ENCODE results near the gene LIPT2.

LIPT2 gene

GRCh38 chr11:74493791-74494630, 487 bp upstream of the LIPT2 start:
- no peak for DNase-seq

- DNase-seq = no peak
Observed at GRCh38 chr11:74492084-74492483, 1.4 kb downstream of the LIPT2 start.

- DNase-seq = no peak
Observed at GRCh38 chr11:74490941-74491340, 2.6 kb downstream of the LIPT2 start.

DNA sequence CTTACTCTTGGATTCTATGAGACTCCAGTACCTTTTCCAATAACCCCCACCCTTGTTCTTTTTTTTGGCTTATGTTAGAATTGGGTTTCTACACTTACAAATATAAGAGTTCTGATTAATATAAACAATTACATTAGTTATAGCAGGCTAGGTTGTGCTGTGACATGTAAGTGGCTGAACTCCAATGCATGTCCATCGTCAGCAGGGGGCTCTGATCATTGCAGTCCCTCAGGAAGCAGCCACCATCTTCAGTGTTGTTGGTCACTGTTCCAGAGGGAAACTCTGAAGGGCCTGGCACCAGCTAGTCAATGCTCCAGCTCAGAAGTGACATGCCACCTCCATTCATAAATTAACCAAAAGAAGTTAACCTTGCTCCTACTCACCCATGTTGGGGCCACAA, 5.6 kb downstream of the LIPT2 start:
- DNase-seq = no peak

DNA sequence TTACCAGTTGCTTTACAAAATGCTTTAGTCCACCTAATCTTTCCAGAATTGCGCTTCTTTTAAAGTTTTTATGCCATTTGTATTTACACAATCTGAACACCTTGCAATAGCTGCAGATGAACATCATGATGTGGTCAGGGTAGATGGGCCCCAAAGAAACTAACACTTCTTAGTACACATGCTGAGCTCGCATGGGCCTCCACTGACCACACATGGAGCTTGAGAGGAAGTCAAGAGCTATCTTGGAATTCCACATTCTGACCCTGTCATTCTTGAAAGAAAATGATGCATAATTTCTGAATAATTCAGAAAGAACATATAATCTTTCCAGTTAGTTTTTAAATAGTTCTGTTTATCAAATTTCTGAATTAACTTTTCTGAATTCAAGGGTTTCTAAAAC, 7.7 kb downstream of the LIPT2 start:
- no peak for DNase-seq

GRCh38 chr11:74480688-74481417, 12.7 kb downstream of the LIPT2 start:
- no peak for DNase-seq

DNA sequence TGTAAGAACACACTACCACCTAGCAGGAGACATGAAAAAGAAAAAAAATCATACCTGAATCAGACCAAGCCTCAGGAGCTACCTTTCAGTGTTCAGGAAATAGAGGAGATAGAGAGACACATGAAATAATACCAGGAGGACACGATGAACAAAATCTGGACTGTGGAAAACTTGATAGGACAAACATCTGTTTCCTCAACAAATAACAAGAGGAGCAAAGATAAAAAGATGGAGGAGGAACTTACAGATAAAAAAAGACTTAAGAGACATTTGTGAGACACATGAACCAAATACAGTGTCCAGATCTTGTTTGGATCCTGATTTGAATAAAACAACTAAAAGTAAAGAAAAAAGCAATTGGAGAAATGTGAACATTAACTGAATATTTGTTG, 13.8 kb downstream of the LIPT2 start:
- no peak for DNase-seq

DNA sequence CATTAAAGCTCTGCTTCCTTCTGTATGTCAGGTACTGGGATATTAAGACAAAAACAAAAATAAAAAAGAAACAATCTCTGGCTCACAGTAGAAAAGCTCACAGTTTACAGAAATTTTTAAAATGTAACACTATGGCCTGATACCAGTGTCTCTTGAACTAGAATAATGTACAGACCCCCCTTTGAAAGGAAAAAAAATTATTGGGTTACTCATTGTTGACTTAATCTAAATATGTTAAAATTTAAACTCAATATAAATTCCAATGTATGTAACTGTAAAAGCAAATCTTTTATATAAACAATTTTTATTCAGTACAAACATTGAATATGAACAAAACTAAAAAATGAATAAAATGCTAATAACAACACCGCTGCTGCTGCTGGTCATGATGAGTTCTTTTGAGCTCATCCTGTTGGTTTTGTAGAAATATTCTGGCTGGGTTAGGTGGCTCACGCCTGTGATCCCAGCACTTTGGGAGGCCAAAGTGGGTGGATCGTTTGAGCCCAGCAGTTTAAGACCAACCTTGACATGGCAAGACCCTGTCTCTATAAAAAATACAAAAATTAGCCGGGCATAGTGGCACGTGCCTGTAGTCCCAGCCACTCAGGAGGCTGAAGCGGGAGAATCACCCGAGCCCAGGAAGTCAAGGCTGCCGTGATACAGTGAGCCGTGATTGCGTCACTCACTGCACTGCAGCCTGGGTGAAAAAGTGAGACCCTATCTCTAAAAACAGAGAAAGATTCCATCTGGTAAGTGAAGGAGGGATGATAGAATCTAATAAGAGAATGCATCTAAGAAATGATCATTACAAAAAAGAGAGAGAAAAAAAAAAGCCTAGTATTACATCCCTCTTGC, 14.4 kb downstream of the LIPT2 start:
- DNase-seq = no peak

DNA sequence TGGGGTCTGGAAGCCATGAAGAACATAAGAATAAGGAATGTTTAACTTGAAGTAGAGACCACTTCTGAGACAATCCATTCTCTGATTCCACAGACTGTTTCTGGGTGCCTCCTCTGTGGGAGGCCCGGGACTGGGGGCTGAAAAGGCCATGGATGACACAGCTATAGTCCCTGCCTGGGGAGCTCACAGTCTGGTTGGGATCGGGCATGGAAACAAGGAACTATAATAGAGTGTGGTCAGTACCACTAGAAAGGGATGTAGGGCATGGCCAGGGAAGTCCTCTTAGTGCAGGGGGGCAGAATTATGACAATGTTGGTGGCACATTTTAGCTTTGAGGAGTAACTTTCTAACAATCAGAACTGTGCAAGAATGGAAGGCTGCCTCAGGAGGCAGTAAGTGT, 17.0 kb downstream of the LIPT2 start:
- no peak for DNase-seq

- no peak for DNase-seq
Observed at GRCh38 chr11:74474316-74474715, 19.2 kb downstream of the LIPT2 start.

GRCh38 chr11:74473382-74474173, 19.9 kb downstream of the LIPT2 start:
- no peak for DNase-seq

DNA sequence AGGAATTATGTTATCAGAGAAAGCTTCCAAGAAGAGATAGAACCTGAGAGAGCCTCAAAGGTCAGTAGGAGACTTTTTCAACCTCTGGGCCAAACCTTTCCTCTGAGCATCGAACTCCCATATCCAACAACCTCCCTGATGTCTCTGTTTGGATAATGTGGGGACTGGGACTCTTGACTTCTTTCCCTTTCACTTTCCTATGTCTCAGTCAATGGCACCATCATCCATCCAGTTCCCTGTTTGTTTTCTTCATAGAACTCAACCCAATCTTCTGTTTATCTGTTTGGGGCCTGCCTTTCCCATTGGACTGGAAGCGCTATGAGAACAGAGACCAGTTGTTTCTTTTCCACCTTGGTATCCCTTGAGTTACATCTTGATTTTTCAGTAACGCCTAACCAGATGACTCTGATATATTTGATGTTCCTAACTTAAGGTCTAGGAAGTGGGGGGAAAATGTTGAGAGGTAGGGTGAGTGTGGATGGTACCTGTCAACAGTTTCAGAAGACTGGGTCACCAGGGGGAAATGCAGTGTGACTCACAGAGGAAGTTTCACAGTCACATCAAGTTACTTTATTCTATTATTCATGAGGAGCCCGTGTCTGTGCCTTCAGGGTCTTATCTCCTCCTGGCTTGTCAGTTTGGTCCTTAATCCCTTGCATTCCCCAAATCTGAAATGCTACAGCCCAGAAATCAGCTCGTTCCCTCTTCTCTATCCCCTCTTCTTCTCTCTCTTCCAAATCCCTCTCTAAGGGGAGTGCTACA, 21.7 kb downstream of the LIPT2 start:
- no peak for DNase-seq

- DNase-seq = no peak
Observed at GRCh38 chr11:74471037-74471436, 22.5 kb downstream of the LIPT2 start.

- DNase-seq = no peak
Observed at GRCh38 chr11:74470526-74470925, 23.0 kb downstream of the LIPT2 start.

DNA sequence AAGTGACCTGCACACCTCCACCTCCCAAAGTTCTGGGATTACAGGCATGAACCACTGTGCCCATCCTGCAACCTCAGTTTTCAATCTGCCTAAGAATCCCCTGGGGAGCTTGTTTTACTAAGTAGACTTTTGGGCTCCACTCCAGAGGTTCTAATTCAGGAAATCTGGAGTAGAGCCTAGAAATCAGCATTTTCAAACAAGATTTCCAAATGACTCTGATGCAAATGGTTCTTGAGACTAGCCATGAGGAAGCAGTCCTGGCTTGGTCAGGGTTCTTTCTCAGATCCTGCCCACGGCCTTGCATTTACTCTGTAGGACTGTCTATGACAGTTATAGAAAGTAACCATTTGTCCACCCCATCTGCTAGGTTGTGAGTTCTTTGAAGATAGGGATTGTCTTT, 24.6 kb downstream of the LIPT2 start:
- DNase-seq = no peak

- no peak for DNase-seq
Observed at GRCh38 chr11:74468521-74468920, 25.0 kb downstream of the LIPT2 start.

DNA sequence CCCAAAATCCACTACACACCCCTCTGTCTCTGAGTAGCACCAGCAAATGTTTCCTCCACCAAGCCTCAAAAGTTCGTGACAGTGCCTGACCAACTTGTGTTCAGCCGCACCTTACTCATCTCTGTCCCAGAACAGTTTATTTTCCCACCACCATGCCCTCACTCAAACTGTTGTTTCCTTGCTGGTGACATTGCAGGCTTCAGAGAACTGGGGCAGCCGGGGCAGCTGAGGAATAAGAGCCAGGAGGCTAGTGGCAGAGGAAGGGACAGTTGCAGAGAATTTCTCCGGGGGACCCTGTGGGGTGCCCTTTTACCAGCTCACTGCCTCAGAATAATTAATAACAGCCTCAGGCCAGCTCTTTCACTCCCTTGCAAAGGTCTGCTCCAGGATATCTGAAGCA, 25.5 kb downstream of the LIPT2 start:
- no peak for DNase-seq

- no peak for DNase-seq
Observed at GRCh38 chr11:74466916-74467885, 26.3 kb downstream of the LIPT2 start, which contains the start of gene KCNE3. KCNE3 (minus strand) TSS chr11:74467549; CDS start chr11:74457563, 9,986 bp downstream.

DNA sequence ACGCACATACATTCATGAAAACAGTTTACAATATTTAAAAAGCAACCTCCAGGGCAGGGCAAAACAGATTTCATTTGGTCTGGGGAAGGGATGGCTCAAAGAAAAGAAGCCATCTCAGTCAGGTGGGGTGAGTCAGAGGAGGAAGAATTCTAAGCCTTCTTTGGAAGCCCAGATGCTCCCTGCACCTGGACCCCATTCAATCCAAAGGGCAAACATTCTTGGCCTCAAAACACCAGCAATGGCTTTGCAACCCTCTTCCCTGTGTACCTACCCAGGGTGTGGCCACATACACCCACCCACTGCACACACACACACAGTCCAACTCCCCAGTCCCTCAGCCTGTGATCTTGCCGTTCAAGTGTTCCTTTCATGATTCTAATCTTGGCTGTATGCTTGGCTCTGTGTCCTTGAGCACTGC, 28.2 kb downstream of the LIPT2 start:
- no peak for DNase-seq

DNA sequence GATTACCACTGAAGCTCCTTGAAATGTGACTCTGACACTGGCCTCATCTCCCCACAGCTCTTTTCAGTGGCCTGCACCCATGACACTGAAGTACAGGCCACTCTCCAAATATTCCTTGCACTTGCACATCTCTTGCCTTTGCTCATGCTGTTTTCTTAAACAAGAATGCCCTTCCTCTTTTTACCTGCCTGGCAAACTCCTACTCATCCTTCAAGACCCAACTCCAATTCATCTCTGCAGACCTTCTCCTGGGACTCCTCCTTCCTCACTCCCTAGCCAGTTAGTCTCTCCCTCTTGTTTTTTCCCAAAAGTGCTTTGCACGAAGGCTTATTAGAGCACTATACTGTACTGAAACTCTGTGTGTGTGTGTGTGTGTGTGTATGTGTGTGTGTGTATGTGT, 28.8 kb downstream of the LIPT2 start:
- no peak for DNase-seq

Data from GOT3 (cell line).